AG09319 (cell line): ENCODE measurements around the gene FGD6.

Experiments
- DNase-seq: peaks from one replicate; pipeline ENCODE4 v3.0.0-alpha.2; 2010; ENCODE audit warnings: low read depth; ENCODE audit errors: extremely low read depth
- CTCF ChIP-seq: IDR thresholded peaks from 2 replicates; pipeline ENCODE4 v1.5.1; 2011; ENCODE audit warnings: low read depth, mild to moderate bottlenecking, inconsistent platforms, low read length, moderate library complexity

The FGD6 gene

GRCh38 chr12:95217377-95218149, at the start of gene FGD6, which contains the start of gene VEZT:
TSS of gene FGD6 (minus strand) at chr12:95217467. CDS start at chr12:95217240, 227 bp downstream.
TSS of gene VEZT (plus strand) at chr12:95217807. CDS start at chr12:95217851, 44 bp downstream.
- TF ChIP-seq CTCF, result peak; percentile 64
- peak; percentile 98 for DNase-seq

GRCh38 chr12:95266254-95266653, 49.0 kb upstream of the FGD6 start:
- DNase-seq, result no peak

DNA sequence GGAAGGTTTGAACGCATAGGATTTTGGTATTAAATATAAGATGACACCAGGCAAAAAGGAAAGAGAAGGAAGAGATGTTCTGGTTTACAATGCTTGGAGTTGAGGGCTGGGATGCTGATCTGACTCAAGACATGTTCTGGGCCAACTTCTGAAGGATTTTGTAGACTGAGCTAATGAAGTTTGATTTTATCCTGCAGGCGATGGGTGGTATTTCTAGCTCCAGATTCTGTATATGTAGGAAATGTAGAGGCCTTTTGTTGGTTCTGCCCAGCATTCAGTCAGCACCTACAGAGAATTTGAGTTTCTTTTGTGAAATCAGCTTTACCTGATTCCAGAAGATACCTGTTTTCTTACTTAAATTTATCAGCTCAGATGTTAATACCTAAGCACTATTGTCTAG, 48.5 kb upstream of the FGD6 start:
- DNase-seq, result no peak
- TF ChIP-seq CTCF, result no peak

More at GRCh38 chr12:95266254-95266653, 49.0 kb upstream of the FGD6 start:
- TF ChIP-seq CTCF, result no peak

DNA sequence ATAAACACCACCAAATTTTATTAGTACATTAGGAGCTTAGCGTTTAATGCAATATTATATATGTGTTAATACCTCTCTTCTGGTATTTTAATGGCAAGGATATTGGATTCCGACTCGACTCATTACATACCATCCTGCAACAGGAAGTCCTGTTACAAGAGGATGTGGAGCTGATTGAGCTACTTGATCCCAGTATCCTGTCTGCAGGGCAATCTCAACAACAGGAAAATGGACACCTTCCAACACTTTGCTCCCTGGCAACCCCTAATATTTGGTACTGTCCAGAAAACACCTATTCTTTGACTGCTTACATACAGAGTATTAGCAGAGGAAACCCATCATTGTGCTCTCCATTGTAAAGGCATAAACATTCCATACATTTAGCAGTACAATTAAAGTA, 45.5 kb upstream of the FGD6 start:
- DNase-seq, result no peak
- TF ChIP-seq CTCF, result no peak

DNA sequence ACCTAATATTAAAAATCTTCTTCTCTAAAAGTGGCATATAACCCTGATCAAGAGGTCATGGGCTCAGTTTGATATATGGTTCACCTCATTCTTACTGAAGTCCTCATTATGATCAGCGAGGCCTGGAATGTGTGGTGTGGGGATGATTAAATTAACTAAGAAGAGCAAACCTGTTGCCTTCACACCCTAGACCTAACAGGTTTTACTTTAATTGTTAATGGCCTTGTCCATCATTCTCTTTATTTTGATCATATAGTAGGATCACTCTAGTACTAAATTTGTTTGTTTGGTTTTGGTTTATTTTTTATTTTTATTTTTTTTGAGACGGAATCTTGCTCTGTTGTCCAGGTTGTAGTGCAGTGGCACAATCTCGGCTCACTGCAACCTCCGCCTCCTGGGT, 43.8 kb upstream of the FGD6 start:
- TF ChIP-seq CTCF, result no peak
- no peak for DNase-seq

- no peak for DNase-seq
- TF ChIP-seq CTCF, result no peak
Observed at GRCh38 chr12:95259368-95259767, 42.1 kb upstream of the FGD6 start.

GRCh38 chr12:95258803-95259202, 41.5 kb upstream of the FGD6 start:
- no peak for TF ChIP-seq CTCF
- no peak for DNase-seq
